Natural killer cell (primary cell): ENCODE data around the gene DDIT4. TPM values are rescaled to one million over a fixed set of nuclear protein-coding genes. Genes with fewer than 3 reads are reported as not detected.
A peak's percentile ranks its signal among the peaks of the same experiment; 100 is the strongest.

ENCODE experiments used
- ATAC-seq, 3 donors: fragments of 150-1000 bp in 2 of 3; fragments of 200-7000 bp in 1 of 3; cut with Tn5 transposase; 1 replicate in 1 of 3; 2 replicates in 2 of 3; pipeline ENCODE4 v1.10.0; 2021; ENCODE audit warnings: mild to moderate bottlenecking in 2 of 3, moderate library complexity in 2 of 3
- DNase-seq, 2 donors: peaks; one replicate each; pipeline versions ENCODE4 v3.0.0 to v3.0.0-alpha.2; 2013 to 2021; ENCODE audit warnings: mixed read lengths in 1 of 2
- H3K27ac ChIP-seq: one replicate; pipeline ENCODE4 v1.5.1; 2013; ENCODE audit warnings: mild to moderate bottlenecking, low read length
- H3K27me3 ChIP-seq: one replicate; pipeline ENCODE4 v1.6.1; 2013; ENCODE audit warnings: low read length; ENCODE audit not compliant: control insufficient read depth, insufficient read depth
- H3K36me3 ChIP-seq: one replicate; pipeline ENCODE4 v1.6.1; 2013; ENCODE audit warnings: low read length; ENCODE audit not compliant: control insufficient read depth, insufficient read depth
- H3K4me1 ChIP-seq: one replicate; pipeline ENCODE4 v1.6.1; 2013; ENCODE audit warnings: low read length; ENCODE audit not compliant: control insufficient read depth, insufficient read depth
- H3K4me3 ChIP-seq: one replicate; pipeline ENCODE4 v1.5.1; 2013; ENCODE audit warnings: low read length
- H3K9me3 ChIP-seq: one replicate; pipeline ENCODE4 v1.6.1; 2013; ENCODE audit warnings: low read length; ENCODE audit not compliant: control insufficient read depth, insufficient read depth
- H3K27ac Mint-ChIP-seq, 2 donors: one replicate each; pipeline ENCODE4 v1.8.0; 2022; ENCODE audit warnings: mild to moderate bottlenecking in 2 of 2, mixed read lengths in 2 of 2, moderate library complexity in 1 of 2
- H3K27me3 Mint-ChIP-seq, 2 donors: one replicate each; pipeline ENCODE4 v1.8.0; 2022; ENCODE audit warnings: low read depth in 2 of 2, mixed read lengths in 2 of 2
- H3K36me3 Mint-ChIP-seq: one replicate; pipeline ENCODE4 v1.8.0; 2022; ENCODE audit warnings: mixed read lengths
- H3K4me1 Mint-ChIP-seq, 2 donors: one replicate each; pipeline ENCODE4 v1.8.0; 2022; ENCODE audit warnings: mixed read lengths in 2 of 2
- H3K4me3 Mint-ChIP-seq: one replicate; pipeline ENCODE4 v1.8.0; 2022; ENCODE audit warnings: mild to moderate bottlenecking, moderate library complexity, mixed read lengths
- H3K9me3 Mint-ChIP-seq, 2 donors: one replicate each; pipeline ENCODE4 v1.8.0; 2022; ENCODE audit warnings: mixed read lengths in 2 of 2
- CTCF ChIP-seq: fragments of 200-600 bp; IDR thresholded peaks from one replicate; pipeline ENCODE4 v1.8.0; 2022; ENCODE audit warnings: antibody characterized with exemption
- WGBS: methylation state at CpG from one replicate; pipeline ENCODE4 v1.1.7; 2013; ENCODE audit warnings: missing lambda C conversion rate; ENCODE audit not compliant: insufficient coverage; 5-methylcytosine and 5-hydroxymethylcytosine counted together
- intact Hi-C: fragments of 100-400 bp; cut with micrococcal nuclease; formaldehyde crosslinking; loops from one replicate; pipeline ENCODE4 v1.14.2; 2022
- total RNA-seq, 4 donors: library from RNA; stranded (reverse); fragments of 120-200 nt in 1 of 4; gene quantifications; one replicate each; pipeline versions ENCODE4 v1.2.3 to v1.2.4, GENCODE V29; 2013 to 2022

Gene DDIT4
- total RNA-seq, 3 donors from 2014 or later (not counting 1 experiment from before 2014, with no cell fraction given), result 174 to 232 (median 200) TPM

DNA sequence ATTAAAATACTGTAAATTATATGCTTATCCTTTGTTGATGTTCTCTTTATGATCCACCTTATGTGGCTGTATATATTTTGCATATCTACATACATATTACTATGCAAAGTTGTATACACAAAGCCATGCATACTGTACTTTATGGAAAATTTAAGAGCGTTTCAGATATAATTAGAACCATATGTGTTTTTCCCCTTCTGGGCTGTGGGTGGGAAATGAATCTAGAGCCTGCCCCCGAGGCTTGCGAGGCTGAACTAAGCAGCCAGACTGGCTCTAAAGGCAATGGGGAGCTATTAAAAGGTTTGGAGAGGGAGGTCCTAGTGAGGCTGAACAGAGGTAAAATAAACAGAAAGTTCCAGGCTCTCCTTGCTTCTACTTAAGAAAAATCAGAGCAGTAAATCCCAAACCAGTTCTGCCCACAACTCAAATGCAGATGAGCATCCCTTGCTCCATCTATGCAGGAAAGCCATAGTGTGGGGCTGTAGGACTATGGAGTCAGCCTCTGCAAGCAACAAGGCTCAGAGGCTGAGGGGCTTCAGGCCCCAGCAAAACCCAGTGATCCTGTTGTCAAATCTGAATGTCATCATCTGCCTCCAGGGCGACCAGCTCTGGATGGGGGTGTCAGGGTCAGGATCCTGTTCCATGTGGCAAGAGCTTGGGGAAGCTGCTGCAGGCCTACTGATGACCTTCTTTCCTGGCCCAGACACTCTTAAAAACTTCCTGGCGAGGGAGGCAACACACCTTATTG, 14.1 kb upstream of the DDIT4 start:
- Mint-ChIP-seq H3K27ac (peak overlapping the region; percentile 98), H3K9me3 (no peaks in the 10 kb centered on the region), H3K4me1 (peaks cover 51 to 69% of the 10 kb centered on the region in 2 donors), H3K27me3 (no peaks in the 10 kb centered on the region), H3K4me3 (peak overlapping the region; percentile 87), H3K36me3 (no peaks in the 10 kb centered on the region)
- no peaks in the 10 kb centered on the region for H3K27me3 ChIP-seq
- peak overlapping the region; percentile 82 for H3K27ac ChIP-seq
- ATAC-seq (no peak), DNase-seq (peak in 1 of 2 donors; percentile 23)
- no peaks in the 10 kb centered on the region for H3K9me3 ChIP-seq
- peaks cover 84% of the 10 kb centered on the region for H3K4me1 ChIP-seq
- H3K4me3 ChIP-seq, result no peak overlapping the region
- 24% methylated on average over 4 of the region's 5 CpGs for WGBS
- TF ChIP-seq CTCF, result no peak
- intact Hi-C loops, result loop anchor here (1.0 to 5.0 kb wide), 5 partner anchors 11 to 838 kb away; partner anchors contain the start of genes ANAPC16, ASCC1 and P4HA1
- H3K36me3 ChIP-seq, result no peaks in the 10 kb centered on the region

DNA sequence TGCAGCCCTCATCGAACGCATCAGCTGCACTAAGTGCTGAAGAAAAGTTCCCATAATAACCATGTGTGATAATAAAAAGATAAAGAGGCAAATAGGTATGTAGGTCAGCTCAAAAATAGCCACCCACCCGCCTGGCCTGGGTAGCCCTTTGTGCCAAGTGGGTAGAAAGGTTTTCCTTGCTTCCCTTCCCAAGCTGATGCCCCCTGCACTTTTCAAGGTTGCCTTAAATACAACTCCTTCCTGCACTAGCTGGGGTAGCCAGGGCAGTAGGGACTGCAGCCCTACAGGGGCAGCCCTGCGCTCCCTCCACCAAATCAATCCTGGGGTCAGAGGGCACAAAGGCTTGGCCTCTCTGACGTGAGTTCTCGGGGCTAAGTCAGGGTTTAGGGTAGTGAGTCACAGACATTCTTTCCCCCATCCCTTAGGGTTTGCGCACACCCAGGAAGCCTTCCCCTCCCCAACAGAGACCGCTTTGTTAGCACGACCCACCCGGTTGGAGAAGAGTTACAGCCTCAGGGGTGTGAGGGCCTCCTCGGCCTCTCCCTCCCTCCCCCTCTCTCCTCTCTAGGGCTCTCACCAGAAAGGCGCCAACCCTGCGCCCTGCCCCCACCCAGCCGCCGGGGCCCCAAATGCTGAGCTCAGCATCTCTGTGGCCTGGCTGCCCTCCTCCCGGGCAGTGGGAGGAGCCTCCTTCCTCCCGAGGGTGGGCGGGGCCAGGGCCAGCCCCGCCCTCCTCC, 13.3 kb upstream of the DDIT4 start:
- 7% methylated on average over 14 of the region's 19 CpGs for WGBS
- intact Hi-C loops, result loop anchor here (1.0 to 5.0 kb wide), 5 partner anchors 12 to 837 kb away; partner anchors contain the start of genes ANAPC16, ASCC1 and P4HA1

DNA sequence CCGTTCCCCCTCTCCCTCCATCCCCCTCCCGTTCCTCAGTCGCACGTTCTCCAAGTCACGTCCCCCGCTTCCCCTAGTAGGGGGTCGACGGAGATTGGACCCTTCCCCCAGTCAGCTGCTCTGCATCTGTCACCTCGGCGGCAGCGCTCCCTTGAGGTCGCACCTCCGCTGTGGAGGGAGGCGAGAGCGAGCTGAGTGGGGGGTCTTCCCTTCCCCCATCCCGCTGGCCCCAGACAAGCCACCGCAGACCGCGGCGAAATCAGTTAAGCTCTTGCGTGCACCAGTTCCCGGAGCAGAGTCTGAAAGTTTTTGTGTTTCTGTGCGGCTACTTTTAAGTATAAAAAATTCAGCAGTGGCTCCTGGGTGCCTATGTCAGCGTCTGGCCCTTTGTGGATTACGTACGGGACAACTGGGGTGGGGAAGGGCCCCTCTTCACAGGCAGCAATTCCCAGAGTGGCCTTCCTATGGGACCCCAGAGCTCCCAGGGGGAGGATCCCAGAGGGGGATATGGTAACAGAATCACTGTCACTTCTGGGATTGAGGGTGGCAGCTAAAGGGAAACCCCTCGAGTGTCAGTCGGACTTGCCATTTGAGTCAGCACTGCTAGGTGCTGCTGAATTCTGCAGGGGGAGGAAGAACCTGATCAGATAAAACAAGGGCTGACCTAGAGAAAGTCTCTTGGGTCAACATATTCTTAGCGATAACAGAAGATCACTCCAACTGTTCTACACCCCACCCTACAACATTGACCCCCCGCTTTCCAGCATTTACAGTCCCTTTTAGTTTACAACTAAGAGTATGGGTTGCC, 12.5 kb upstream of the DDIT4 start:
- Mint-ChIP-seq H3K4me3 (peak overlapping the region; percentile 87), H3K36me3 (no peaks in the 10 kb centered on the region), H3K4me1 (peaks cover 40 to 57% of the 10 kb centered on the region in 2 donors), H3K9me3 (no peaks in the 10 kb centered on the region), H3K27me3 (no peaks in the 10 kb centered on the region), H3K27ac (peak overlapping the region; percentile 98)
- H3K27ac ChIP-seq, result peak overlapping the region; percentile 82
- no peaks in the 10 kb centered on the region for H3K36me3 ChIP-seq
- peaks cover 69% of the 10 kb centered on the region for H3K4me1 ChIP-seq
- H3K4me3 ChIP-seq, result peak overlapping the region; percentile 53
- intact Hi-C loops, result loop anchor here (1.0 to 5.0 kb wide), 7 partner anchors 12 to 836 kb away; partner anchors contain the start of genes ANAPC16, ASCC1, DDIT4 and P4HA1
- H3K27me3 ChIP-seq, result no peaks in the 10 kb centered on the region
- DNase-seq (peak; percentile 75 to 84), ATAC-seq (peak; percentile 55 to 64 (median 55))
- H3K9me3 ChIP-seq, result no peaks in the 10 kb centered on the region
- 2% methylated on average over 25 of the region's 30 CpGs for WGBS
- TF ChIP-seq CTCF, result no peak

More for the DNA sequence above, 13.3 kb upstream of the DDIT4 start:
- H3K36me3 Mint-ChIP-seq, result no peaks in the 10 kb centered on the region
- peak overlapping the region; percentile 98 for H3K27ac Mint-ChIP-seq
- H3K4me3 Mint-ChIP-seq, result peak overlapping the region; percentile 87
- H3K36me3 ChIP-seq, result no peaks in the 10 kb centered on the region
- no peaks in the 10 kb centered on the region for H3K9me3 Mint-ChIP-seq
- H3K27me3 Mint-ChIP-seq, result no peaks in the 10 kb centered on the region
- no peaks in the 10 kb centered on the region for H3K9me3 ChIP-seq
- peak; percentile 85 to 89 for DNase-seq
- H3K4me1 ChIP-seq, result peaks cover 77% of the 10 kb centered on the region
- ATAC-seq, result peak; percentile 70 to 89 (median 79)
- TF ChIP-seq CTCF, result no peak
- peak overlapping the region; percentile 53 for H3K4me3 ChIP-seq
- no peaks in the 10 kb centered on the region for H3K27me3 ChIP-seq
- H3K27ac ChIP-seq, result peak overlapping the region; percentile 82
- peaks cover 44 to 62% of the 10 kb centered on the region in 2 donors for H3K4me1 Mint-ChIP-seq
